ENCODE results near the gene CREBRF. TPM values are rescaled to one million over a fixed set of nuclear protein-coding genes. Genes with fewer than 3 reads are reported as not detected.
A peak's percentile ranks its signal among the peaks of the same experiment; 100 is the strongest.

CREBRF gene
- total RNA-seq, 3 donors from 2014 or later, result 51.1 to 77.1 (median 63.8) TPM

DNA sequence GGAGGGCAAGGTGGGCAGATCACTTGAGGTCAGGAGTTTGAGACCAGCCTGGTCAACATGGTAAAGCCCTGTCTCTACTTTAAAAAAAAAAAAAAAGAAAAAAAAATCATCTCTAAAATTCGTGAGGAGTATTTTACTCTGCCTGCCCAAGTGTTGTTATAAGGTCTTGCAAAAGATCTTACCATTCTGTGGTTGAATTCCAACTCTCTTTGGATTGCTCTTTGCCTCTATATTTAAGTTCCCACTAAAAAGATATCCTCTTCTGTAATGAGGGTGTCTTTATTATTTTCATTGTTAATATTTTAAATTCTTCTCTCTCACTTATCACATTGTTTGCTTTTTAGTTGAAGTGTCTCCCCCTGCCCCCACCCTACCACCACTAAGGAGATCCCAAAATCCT is 33.4 kb downstream of the CREBRF start:
- intact Hi-C loops (cut with DNase I; ENCODE audit: low total_unique reads), result no loop called here
- Histone ChIP-seq H3K36me3 (peaks cover 6% of the 10 kb centered on the region), H3K4me1 (no peaks in the 10 kb centered on the region), H3K4me3 (no peak overlapping the region), H3K27me3 (no peaks in the 10 kb centered on the region), H3K9me3 (no peaks in the 10 kb centered on the region), H3K27ac (no peak overlapping the region)
- no peak for TF ChIP-seq POLR2A (IDR thresholded peaks at IDR 0.05)
- TF ChIP-seq, protein P1, sequence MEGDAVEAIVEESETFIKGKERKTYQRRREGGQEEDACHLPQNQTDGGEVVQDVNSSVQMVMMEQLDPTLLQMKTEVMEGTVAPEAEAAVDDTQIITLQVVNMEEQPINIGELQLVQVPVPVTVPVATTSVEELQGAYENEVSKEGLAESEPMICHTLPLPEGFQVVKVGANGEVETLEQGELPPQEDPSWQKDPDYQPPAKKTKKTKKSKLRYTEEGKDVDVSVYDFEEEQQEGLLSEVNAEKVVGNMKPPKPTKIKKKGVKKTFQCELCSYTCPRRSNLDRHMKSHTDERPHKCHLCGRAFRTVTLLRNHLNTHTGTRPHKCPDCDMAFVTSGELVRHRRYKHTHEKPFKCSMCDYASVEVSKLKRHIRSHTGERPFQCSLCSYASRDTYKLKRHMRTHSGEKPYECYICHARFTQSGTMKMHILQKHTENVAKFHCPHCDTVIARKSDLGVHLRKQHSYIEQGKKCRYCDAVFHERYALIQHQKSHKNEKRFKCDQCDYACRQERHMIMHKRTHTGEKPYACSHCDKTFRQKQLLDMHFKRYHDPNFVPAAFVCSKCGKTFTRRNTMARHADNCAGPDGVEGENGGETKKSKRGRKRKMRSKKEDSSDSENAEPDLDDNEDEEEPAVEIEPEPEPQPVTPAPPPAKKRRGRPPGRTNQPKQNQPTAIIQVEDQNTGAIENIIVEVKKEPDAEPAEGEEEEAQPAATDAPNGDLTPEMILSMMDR (IDR thresholded peaks at IDR 0.05), result no peak
- no peak for TF ChIP-seq POLR2AphosphoS5 (IDR thresholded peaks at IDR 0.05)
- no peak for DNase-seq (ENCODE audit: low spot score in 2 of 2)

DNA sequence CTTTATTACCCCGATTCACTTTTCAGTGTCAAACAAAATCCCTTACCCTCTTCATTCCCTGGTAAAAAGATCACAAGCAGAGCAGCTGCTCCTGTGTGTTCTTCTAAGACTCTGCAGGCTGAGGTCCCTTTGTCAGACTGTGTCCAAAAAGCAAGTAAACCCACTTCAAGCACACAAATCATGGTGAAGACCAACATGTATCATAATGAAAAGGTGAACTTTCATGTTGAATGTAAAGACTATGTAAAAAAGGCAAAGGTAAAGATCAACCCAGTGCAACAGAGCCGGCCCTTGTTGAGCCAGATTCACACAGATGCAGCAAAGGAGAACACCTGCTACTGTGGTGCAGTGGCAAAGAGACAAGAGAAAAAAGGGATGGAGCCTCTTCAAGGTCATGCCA is 34.5 kb downstream of the CREBRF start:
- no peaks in the 10 kb centered on the region for H3K4me1 ChIP-seq
- H3K36me3 ChIP-seq, result peaks cover 6% of the 10 kb centered on the region
- no peak for TF ChIP-seq POLR2AphosphoS5 (IDR thresholded peaks at IDR 0.05)
- TF ChIP-seq, protein P1 (IDR thresholded peaks at IDR 0.05), result no peak
- TF ChIP-seq POLR2A (IDR thresholded peaks at IDR 0.05), result no peak
- H3K27ac ChIP-seq, result no peak overlapping the region
- no peaks in the 10 kb centered on the region for H3K27me3 ChIP-seq
- no peaks in the 10 kb centered on the region for H3K9me3 ChIP-seq
- no peak for DNase-seq (ENCODE audit: low spot score in 2 of 2)
- intact Hi-C loops (cut with DNase I; ENCODE audit: low total_unique reads), result no loop called here
- H3K4me3 ChIP-seq, result no peak overlapping the region

DNA sequence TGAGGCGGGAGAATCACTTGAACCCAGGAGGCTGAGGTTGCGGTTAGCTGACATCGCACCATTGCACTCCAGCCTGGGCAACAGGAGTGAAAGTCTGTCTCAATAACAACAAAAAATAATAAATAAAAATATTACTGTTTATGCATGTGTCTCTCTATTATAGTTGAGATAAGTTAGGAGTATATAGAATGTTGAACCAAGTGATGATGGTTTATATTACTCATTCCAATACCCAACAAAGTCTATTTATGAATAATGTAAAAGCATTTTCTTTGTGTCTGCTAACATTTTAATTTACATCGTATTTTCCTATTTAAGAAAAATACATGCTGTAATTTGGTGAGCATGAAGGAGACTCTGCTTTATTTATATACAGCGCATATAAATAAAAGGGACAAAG is 35.8 kb downstream of the CREBRF start:
- Histone ChIP-seq H3K27me3 (no peaks in the 10 kb centered on the region), H3K4me1 (no peaks in the 10 kb centered on the region), H3K9me3 (no peaks in the 10 kb centered on the region), H3K4me3 (no peak overlapping the region), H3K36me3 (peaks cover 6% of the 10 kb centered on the region), H3K27ac (no peak overlapping the region)
- intact Hi-C loops (cut with DNase I; ENCODE audit: low total_unique reads), result no loop called here
- no peak for DNase-seq (ENCODE audit: low spot score in 2 of 2)
- TF ChIP-seq POLR2AphosphoS5 (IDR thresholded peaks at IDR 0.05) (no peak), POLR2A (IDR thresholded peaks at IDR 0.05) (no peak)
- TF ChIP-seq, protein P1 (IDR thresholded peaks at IDR 0.05), result no peak

DNA sequence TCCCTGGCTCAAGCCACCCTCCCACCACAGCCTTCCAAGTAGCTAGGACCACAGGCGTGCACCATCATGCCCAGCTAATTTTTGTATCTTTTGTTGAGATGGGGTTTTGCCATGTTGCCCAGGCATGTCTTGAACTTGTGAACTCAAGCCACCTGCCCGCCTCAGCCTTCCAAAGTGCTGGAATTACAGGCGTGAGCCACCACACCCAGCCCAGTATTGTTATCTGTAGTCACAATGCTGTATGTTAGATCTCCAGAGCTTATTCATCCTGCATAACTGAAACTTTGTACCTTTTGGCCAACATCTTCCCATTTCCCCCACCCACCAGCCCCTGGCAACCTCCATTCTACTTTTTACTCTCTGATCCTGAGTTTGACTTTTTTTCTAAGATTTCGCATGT is 37.5 kb downstream of the CREBRF start:
- intact Hi-C loops (cut with DNase I; ENCODE audit: low total_unique reads), result no loop called here
- Histone ChIP-seq H3K27me3 (no peaks in the 10 kb centered on the region), H3K4me1 (no peaks in the 10 kb centered on the region)

DNA sequence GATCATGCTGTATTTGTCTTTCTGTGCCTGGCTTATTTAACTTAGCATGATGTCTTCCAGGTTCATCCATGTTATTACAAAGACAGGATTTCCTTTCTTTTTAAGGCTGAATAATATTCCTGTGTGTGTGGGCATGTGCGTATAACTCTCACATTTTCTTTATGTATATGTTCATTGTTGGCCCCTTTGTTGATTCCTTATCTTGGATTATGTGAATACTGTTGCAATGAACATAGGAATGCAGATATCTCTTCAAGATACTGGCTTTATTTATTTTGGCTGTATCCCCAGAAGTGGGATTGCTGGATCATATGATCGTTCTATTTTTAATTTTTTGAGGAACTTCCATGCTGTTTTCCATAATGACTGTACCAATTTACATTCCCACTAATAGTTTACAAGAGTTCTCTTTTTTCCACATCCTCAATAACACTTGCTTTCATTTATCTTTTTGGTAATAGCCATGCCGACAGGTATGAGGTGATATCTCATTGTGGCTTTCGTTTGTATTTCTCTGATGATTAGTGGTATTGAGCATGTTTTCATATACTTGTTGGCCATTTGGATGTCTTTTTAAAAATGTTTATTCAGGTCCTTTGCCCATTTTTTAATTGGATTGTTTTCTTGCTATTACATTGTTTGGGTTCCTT is 38.0 kb downstream of the CREBRF start:
- TF ChIP-seq POLR2A (IDR thresholded peaks at IDR 0.05) (no peak), POLR2AphosphoS5 (IDR thresholded peaks at IDR 0.05) (no peak)
- TF ChIP-seq, protein P1 (IDR thresholded peaks at IDR 0.05), result no peak
- Histone ChIP-seq H3K27ac (no peak overlapping the region), H3K4me3 (no peak overlapping the region), H3K27me3 (no peaks in the 10 kb centered on the region), H3K36me3 (peaks cover 6% of the 10 kb centered on the region), H3K4me1 (no peaks in the 10 kb centered on the region), H3K9me3 (no peaks in the 10 kb centered on the region)
- DNase-seq (ENCODE audit: low spot score in 2 of 2), result no peak
- intact Hi-C loops (cut with DNase I; ENCODE audit: low total_unique reads), result no loop called here

More for the DNA sequence above, 37.5 kb downstream of the CREBRF start:
- DNase-seq (ENCODE audit: low spot score in 2 of 2), result no peak
- Histone ChIP-seq H3K9me3 (no peaks in the 10 kb centered on the region), H3K36me3 (peaks cover 6% of the 10 kb centered on the region), H3K4me3 (no peak overlapping the region), H3K27ac (peak overlapping the region in 1 of 2 donors; percentile 27)
- TF ChIP-seq, protein P1 (IDR thresholded peaks at IDR 0.05), result no peak
- no peak for TF ChIP-seq POLR2AphosphoS5 (IDR thresholded peaks at IDR 0.05)
- no peak for TF ChIP-seq POLR2A (IDR thresholded peaks at IDR 0.05)

Data from breast epithelium (tissue), 4 donors.